ENCODE data around the gene HIPK3. TPM values are rescaled to one million over a fixed set of nuclear protein-coding genes. Genes with fewer than 3 reads are reported as not detected.
"Not testable (repeated sequence)": the region's sequence is repeated elsewhere in the genome, so short reads cannot be mapped to it uniquely, and the experiment has no call there.

HIPK3 gene
- total RNA-seq, 4 donors from 2014 or later, result 85.2 to 283 (median 126) TPM

DNA sequence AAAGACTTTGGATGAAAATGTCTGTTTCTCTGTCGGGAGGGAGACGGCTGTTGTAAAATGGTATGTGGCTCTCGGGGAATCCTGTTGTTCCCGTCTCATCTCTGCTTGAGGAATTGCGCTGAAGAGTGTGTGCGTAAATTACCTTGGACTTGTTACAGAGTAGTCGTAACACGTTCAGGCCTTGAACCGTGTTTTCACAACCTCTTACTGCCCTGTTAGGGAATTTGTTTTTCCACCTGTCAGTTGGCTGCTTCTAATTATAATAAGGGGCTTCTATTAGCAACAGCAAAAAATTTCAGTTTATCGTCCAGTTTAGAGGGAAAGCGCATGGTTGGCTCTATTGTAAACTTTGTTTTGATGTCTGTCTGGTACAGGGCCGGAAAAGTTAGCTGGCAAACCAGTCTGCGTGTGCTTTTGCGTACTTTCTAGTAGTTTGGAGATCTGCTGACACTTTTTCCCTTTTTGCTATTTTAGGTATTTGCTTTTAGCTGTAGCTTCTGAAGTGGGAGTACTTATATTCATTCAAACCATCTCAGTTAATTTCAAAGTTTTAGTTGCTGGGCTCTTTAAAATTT lies 1.5 kb downstream of the HIPK3 start:
- H3K4me3 ChIP-seq, result peak overlapping the region; percentile 70 to 96 (median 90)
- H3K4me1 ChIP-seq, result peaks cover 39 to 42% of the 10 kb centered on the region in 2 donors
- no peaks in the 10 kb centered on the region for H3K36me3 ChIP-seq
- intact Hi-C loops (cut with DNase I; ENCODE audit: low total_unique reads), result loop anchor here (1.0 to 10.0 kb wide), 5 partner anchors 97 to 1180 kb away; partner anchors contain the start of genes C11orf91, CAT, CD59 and CSTF3
- in situ Hi-C loops (cut with MboI; ENCODE audit: low sequenced_read_pairs in 4 of 4), result loop anchor here in 2 of 4 donors (5.0 to 25.0 kb wide), 3 partner anchors 69 to 429 kb away; partner anchors contain the start of gene CSTF3 (in 1 of the 2)
- ATAC-seq (peak; percentile 76 to 77), DNase-seq (no peak)
- H3K27me3 ChIP-seq, result no peaks in the 10 kb centered on the region
- H3K9me3 ChIP-seq, result no peaks in the 10 kb centered on the region
- peak overlapping the region; percentile 97 to 100 (median 100) for H3K27ac ChIP-seq
- peak in 1 of 5 experiments; percentile 5 for TF ChIP-seq CTCF (IDR thresholded peaks at IDR 0.05 in 4 of 5, conservative IDR thresholded peaks at IDR 0.05 in 1 of 5)
- TF ChIP-seq POLR2A (IDR thresholded peaks at IDR 0.05), result no peak

DNA sequence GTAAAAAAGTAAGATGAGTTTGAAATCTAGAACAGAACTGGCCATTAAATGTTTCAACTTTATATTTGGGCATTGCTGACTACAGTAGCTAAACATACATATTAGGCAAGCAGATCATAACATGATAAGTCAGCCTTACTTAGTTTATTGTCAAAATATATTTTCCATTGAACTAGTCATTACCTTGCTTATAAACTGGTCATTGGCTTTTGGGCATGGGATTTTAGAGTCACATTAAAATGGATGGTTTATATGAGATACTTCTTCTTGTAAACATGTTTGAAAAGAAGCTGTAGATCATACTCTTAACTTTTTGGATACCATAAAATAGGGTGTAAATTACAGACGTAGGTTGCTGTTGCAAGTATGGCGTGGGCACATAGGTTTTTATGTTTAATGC lies 2.7 kb downstream of the HIPK3 start:
- in situ Hi-C loops (cut with MboI; ENCODE audit: low sequenced_read_pairs in 4 of 4), result loop anchor here in 2 of 4 donors (5.0 to 25.0 kb wide), 3 partner anchors 67 to 427 kb away; partner anchors contain the start of gene CSTF3 (in 1 of the 2)
- Histone ChIP-seq H3K4me1 (peaks cover 49 to 54% of the 10 kb centered on the region in 2 donors), H3K4me3 (peak overlapping the region; percentile 70 to 96 (median 90)), H3K36me3 (no peaks in the 10 kb centered on the region), H3K27me3 (no peaks in the 10 kb centered on the region), H3K27ac (peak overlapping the region; percentile 97 to 100 (median 100)), H3K9me3 (no peaks in the 10 kb centered on the region)
- TF ChIP-seq CTCF (IDR thresholded peaks at IDR 0.05 in 4 of 5, conservative IDR thresholded peaks at IDR 0.05 in 1 of 5) (no peak), POLR2A (IDR thresholded peaks at IDR 0.05) (no peak)
- intact Hi-C loops (cut with DNase I; ENCODE audit: low total_unique reads), result loop anchor here (2.0 to 10.0 kb wide), 4 partner anchors 368 to 1179 kb away; partner anchors contain the start of genes C11orf91, CAT, CD59 and QSER1
- ATAC-seq, result no peak
- no peak for DNase-seq

GRCh38 chr11:33261350-33261749 lies 4.2 kb downstream of the HIPK3 start:
- DNase-seq; H3K27me3 ChIP-seq; ATAC-seq; intact Hi-C loops (cut with DNase I; ENCODE audit: low total_unique reads); H3K36me3 ChIP-seq; H3K9me3 ChIP-seq: not testable (repeated sequence)
- H3K27ac ChIP-seq, result peak overlapping the region; percentile 97 to 100 (median 100)
- peak overlapping the region in 2 of 4 donors; percentile 5 to 90 for H3K4me3 ChIP-seq
- in situ Hi-C loops (cut with MboI; ENCODE audit: low sequenced_read_pairs in 4 of 4), result loop anchor here in 1 of 4 donors (25.0 kb wide), 1 partner anchor 426 kb away; no protein-coding TSS in a partner anchor
- H3K4me1 ChIP-seq, result peaks cover 59 to 67% of the 10 kb centered on the region in 2 donors

DNA sequence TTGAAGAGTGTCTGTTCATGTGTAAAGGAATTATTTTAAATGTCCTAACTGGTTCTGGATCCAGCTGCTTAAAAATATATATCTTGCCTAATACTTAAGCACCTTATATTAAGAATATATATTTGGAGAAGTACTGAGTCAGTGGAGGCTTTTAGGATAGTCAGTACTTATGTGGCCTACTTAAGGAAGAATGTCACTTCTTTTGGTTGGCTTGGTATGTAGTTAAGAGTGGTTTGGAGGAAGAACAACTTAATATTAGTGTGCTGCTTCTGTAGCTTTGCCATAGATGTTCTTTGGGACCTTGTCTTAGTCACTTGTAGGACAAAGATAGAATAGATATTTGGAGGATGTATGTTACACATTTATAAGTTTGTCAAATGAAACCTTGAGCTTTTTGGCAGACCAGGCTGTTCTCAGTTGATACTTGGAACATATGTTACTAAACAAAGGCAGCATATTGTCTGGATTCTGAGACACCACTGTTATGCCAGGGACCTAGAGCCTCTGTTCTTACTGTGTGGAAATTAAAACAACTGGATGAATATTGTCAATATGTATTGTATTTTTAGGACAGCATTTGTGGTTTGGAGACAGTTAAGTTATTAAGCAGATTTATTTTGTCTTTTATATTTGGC lies 4.9 kb downstream of the HIPK3 start:
- intact Hi-C loops (cut with DNase I; ENCODE audit: low total_unique reads), result no loop called here
- DNase-seq, result no peak
- no peaks in the 10 kb centered on the region for H3K9me3 ChIP-seq
- no peak for ATAC-seq
- peak overlapping the region in 3 of 4 donors; percentile 10 to 21 (median 12) for H3K4me3 ChIP-seq
- H3K27ac ChIP-seq, result peak overlapping the region; percentile 97 to 100 (median 100)
- H3K4me1 ChIP-seq, result peaks cover 62 to 71% of the 10 kb centered on the region in 2 donors
- in situ Hi-C loops (cut with MboI; ENCODE audit: low sequenced_read_pairs in 4 of 4), result loop anchor here in 1 of 4 donors (25.0 kb wide), 1 partner anchor 425 kb away; no protein-coding TSS in a partner anchor
- H3K27me3 ChIP-seq, result no peaks in the 10 kb centered on the region
- no peaks in the 10 kb centered on the region for H3K36me3 ChIP-seq
- no peak for TF ChIP-seq POLR2A (IDR thresholded peaks at IDR 0.05)
- no peak for TF ChIP-seq CTCF (IDR thresholded peaks at IDR 0.05 in 4 of 5, conservative IDR thresholded peaks at IDR 0.05 in 1 of 5)

DNA sequence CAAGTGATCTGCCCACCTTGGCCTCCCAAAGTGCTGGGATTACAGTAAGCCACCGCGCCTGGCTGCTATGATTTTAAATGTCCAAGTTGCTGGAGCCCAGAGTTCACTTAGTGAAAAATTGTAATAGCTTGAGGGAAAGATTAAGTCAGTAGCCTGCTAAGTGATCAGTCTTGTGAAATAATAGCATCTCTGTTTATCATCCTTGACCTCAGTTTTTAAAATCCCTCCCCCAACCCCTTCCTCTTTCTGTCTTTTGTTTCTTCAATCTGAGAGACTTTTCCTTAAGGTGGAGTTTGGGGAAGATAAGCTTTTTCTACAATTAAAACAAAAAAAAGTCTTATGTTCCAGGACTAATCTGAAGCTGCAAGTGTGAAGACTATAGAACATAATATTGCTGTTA lies 6.4 kb downstream of the HIPK3 start:
- H3K4me1 ChIP-seq, result peaks cover 76 to 78% of the 10 kb centered on the region in 2 donors
- in situ Hi-C loops (cut with MboI; ENCODE audit: low sequenced_read_pairs in 4 of 4) (loop anchor here in 1 of 4 donors (25.0 kb wide), 1 partner anchor 424 kb away; no protein-coding TSS in a partner anchor), intact Hi-C loops (cut with DNase I; ENCODE audit: low total_unique reads) (no loop called here)
- no peaks in the 10 kb centered on the region for H3K9me3 ChIP-seq
- no peak for TF ChIP-seq POLR2A (IDR thresholded peaks at IDR 0.05)
- peak overlapping the region in 3 of 4 donors; percentile 5 to 11 (median 6) for H3K4me3 ChIP-seq
- ATAC-seq (no peak), DNase-seq (no peak)
- H3K27ac ChIP-seq, result peak overlapping the region; percentile 97 to 100 (median 100)
- H3K36me3 ChIP-seq, result no peaks in the 10 kb centered on the region
- no peaks in the 10 kb centered on the region for H3K27me3 ChIP-seq

Measured in gastrocnemius medialis (tissue), 4 donors.